GM20000 (cell line): ENCODE data around the gene LRP8.

Experiments used
- DNase-seq: peaks from one replicate; pipeline ENCODE4 v3.0.0; 2012; ENCODE audit warnings: low spot score
- TF ChIP-seq, protein P1 (sequence below): IDR thresholded peaks from 2 replicates; pipeline ENCODE4 v1.5.1; 2012; ENCODE audit warnings: mild to moderate bottlenecking, control low read depth; ENCODE audit errors: extremely low read depth, missing control alignments

Gene LRP8

DNA sequence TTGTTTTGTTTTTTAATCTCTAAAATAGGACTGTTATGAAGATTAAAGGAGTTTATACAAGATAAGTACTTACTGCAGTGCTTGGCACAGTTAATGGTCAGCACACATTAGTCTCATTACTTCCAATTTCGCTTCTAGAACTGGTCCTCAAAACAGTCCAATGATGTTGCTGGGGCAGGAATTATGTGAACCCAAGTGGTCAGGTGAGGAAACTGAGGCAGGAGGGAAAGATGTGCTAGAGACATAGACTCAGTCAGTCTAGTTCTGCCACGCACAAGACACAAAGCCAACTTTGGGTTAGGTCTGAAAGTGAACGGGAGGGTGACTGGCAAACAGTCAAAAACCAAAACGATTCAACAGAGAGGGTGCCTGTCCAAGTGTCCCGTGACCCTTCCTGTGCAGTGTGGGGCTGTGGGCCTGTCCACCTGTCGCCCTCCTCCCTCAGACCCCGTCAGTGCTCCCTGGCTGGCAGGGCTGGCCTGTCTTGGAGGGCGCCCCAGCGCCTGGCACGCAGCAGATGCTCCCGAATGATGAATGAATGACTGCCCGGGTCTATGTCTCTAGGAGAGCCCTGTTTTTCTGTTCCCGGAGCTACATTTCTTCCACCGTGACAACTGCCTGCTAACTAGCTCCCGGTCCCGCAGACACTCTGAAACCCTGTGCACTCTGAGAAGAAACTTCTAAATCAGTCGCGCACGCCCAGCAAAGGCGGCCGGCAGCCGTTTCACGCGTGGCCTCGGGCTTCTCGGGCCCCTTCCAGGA lies 2.4 kb downstream of the LRP8 start:
- TF ChIP-seq, protein P1, sequence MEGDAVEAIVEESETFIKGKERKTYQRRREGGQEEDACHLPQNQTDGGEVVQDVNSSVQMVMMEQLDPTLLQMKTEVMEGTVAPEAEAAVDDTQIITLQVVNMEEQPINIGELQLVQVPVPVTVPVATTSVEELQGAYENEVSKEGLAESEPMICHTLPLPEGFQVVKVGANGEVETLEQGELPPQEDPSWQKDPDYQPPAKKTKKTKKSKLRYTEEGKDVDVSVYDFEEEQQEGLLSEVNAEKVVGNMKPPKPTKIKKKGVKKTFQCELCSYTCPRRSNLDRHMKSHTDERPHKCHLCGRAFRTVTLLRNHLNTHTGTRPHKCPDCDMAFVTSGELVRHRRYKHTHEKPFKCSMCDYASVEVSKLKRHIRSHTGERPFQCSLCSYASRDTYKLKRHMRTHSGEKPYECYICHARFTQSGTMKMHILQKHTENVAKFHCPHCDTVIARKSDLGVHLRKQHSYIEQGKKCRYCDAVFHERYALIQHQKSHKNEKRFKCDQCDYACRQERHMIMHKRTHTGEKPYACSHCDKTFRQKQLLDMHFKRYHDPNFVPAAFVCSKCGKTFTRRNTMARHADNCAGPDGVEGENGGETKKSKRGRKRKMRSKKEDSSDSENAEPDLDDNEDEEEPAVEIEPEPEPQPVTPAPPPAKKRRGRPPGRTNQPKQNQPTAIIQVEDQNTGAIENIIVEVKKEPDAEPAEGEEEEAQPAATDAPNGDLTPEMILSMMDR, result no peak
- DNase-seq, result no peak

DNA sequence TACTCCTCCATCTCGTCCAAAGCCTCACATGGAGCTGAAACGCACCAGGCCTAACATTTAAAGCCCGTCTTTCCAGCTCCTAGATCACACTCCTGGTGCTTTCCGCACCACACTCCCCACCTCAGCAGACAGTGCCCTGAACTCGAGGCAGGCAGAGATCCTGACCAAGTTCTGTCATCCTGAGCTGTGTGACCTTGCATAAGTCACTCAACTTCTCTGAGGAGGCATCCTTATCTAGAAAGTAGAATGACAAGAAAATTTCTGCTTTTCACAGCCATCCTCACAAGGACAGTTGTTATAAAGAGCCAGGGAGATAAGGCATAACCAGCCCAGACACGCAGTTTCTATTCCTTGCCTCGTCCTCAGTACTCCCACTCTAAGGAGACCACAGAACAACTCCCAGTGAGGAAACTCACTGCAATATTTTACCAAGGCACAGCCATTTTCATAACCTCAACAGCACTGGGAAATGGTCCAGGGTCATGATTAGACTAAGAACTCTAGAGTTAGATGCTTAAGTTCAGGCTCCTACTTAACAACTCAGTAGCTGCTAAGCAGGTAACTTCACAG lies 3.1 kb downstream of the LRP8 start:
- DNase-seq, result no peak
- TF ChIP-seq, protein P1, result no peak

DNA sequence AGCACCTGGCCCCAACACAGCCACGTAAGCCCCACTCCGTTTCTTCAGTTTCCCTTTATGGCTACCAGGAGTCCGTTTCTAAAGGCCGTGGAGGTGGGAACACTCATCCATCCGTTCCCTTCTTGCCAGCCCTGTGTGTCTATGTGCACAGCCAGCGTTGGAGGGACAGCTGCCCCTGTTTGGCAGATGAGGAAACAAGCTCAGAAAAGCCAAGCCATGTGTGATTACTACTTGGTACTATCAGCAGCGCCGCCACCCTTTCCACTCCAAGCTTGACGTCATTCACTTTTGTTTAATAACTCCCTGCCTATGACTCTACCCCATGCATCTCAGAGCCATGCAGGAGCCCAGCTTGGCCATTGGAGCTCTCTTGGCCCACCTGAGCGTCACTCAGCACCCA lies 3.5 kb downstream of the LRP8 start:
- TF ChIP-seq, protein P1, result no peak
- no peak for DNase-seq

DNA sequence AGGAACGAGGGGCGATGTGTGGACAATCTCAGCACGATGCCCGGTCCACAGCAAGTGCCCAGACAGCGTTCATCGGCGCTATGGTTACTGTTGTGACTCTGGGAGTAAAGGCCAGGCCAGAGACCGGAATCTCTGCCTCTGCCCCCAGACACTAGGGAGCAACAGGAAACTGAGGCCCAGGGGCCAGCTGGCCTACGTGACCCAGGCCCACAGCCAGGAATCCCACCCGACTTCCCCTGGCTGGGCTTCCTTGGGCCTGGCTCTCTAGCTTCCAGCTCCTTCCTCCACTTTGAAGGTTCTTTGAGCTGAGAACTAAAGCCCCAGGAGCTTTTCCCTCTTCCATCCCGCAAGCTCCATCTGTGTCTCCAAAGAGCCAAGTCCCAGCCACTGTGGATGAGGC lies 4.6 kb downstream of the LRP8 start:
- TF ChIP-seq, protein P1, result no peak
- no peak for DNase-seq

DNA sequence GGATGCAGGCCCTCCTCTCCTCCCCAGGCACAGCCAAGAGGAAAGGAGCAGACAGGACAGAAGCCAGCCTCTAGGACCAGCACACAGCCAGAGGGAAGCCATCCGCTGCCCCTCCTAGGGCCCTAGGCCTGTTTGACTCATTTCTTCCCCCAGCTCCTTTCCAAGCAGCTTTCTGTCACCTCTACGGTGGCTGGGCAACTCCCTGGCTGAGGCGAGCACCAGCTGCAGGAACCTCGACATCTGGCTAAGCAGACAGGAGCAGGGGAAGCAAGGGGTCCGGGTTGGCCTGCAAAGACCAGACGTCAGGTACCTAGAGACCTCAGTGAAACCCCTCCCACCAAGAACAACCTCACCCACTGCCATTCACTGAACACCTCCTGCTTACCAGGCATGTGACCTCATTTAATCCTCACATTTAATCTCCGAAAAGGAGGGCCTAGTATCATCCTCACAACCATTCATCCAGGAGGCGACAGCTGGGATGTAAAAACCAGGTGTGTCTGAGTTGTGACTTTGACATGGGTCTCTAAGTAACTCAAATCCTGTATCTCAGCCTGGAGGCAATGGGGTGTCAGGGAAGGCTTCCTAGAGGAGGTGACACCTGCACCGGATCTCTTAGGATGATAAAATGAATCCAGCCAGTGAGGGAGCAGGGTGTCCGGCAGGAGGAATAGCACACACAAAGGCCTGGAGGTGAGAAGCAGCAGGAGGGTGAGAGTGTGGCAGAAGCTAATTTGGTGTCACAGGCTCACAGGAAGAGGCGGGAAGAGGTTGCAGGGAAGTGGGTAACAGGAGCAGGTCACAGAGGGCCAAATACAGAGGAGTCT lies 5.9 kb downstream of the LRP8 start:
- TF ChIP-seq, protein P1, result no peak
- DNase-seq, result no peak

DNA sequence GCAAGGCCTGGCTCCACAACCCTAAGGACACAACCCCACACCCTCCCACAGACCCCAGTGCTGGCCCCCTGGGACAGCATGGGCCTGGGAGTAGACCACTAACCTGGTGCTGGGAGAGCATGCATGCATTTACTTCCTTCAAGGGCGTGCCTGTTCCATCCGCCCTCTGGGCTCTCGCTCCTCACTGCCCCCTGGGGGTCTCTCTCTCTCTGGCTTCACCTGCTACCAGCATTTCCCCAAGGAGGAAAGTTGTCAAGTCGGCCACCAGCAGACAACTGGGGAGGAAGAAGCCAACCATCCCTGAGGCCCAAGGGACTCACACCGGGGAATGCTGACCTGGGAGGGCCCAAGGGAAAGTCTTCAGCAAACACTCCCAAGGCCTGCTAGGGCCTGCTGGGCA lies 6.5 kb downstream of the LRP8 start:
- TF ChIP-seq, protein P1, result no peak
- no peak for DNase-seq

DNA sequence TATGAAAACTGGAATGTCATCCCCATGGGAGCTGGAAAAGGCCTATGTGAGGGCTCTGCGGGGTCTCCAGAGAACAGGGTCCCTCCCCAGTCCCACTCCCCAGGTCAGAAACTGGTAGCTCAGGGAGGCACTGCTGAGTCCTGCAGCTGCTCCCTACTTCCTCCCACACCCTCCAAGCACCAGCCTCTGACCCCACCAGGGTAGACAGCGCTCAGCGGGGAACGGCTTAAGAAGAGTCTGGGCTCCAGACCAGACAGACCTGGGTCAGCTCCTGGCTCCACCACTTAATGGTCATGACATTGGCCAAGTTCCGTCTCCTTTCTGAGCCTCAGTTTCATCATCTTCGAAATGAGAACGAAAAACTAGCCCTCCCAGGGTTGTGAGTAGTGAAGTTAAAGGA lies 7.2 kb downstream of the LRP8 start:
- TF ChIP-seq, protein P1, result no peak

More for the DNA sequence above, 7.2 kb downstream of the LRP8 start:
- no peak for DNase-seq
